ENCODE results near the gene EXOSC5.
"Not testable (repeated sequence)": the region's sequence is repeated elsewhere in the genome, so short reads cannot be mapped to it uniquely, and the experiment has no call there.

The EXOSC5 gene

GRCh38 chr19:41366089-41366488, 31.1 kb downstream of the EXOSC5 start:
- DNase-seq (ENCODE audit: low read depth), result no peak

DNA sequence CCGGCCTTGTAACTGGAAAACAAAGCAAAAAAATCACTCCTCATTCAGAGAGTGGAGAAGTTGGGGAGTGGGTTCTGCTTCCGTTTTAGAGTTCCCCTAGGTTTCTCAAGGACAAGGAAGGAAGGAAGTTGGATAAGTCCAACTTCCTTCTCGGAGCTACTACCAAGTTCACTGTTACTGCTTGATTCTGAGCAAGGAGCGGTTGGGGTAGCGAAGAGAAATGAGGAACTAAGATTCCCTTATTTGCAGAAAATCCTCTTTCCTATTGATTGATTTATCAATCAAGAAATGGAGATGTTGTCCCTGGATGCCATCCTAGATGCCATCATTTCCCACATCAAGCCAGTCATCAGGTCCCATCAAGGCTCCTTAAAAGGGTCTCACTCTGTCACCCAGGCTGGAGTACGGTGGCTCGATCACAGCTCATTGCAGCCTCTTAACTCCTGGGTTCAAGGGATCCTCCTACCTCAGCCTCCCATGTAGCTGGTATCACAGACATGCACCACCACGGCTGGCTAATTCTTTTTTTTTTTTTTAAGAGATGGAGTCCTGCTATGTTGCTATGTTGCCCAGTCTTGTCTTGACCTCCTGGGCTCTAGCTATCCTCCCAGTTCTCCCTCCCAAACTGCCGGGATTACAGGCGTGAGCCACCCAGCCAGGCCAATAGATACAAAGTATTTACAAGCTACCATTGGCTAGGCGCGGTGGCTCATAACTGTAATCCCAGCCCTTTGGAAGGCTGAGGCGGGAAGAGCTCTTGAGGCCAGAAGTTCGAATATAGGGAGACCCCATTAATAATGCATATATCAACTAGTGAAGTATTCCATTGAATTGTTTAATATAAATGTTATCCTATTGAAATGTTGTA, 32.4 kb downstream of the EXOSC5 start:
- no peak for DNase-seq (ENCODE audit: low read depth)

- peak; percentile 96 for DNase-seq (ENCODE audit: low read depth)
Observed at GRCh38 chr19:41363753-41364523, 33.2 kb downstream of the EXOSC5 start, which contains the start of gene B9D2. Gene B9D2, minus strand, starts transcription at chr19:41364149. Its CDS starts 630 bp downstream, at chr19:41363519.

GRCh38 chr19:41363371-41363752, 33.8 kb downstream of the EXOSC5 start:
- DNase-seq (ENCODE audit: low read depth), result no peak

DNA sequence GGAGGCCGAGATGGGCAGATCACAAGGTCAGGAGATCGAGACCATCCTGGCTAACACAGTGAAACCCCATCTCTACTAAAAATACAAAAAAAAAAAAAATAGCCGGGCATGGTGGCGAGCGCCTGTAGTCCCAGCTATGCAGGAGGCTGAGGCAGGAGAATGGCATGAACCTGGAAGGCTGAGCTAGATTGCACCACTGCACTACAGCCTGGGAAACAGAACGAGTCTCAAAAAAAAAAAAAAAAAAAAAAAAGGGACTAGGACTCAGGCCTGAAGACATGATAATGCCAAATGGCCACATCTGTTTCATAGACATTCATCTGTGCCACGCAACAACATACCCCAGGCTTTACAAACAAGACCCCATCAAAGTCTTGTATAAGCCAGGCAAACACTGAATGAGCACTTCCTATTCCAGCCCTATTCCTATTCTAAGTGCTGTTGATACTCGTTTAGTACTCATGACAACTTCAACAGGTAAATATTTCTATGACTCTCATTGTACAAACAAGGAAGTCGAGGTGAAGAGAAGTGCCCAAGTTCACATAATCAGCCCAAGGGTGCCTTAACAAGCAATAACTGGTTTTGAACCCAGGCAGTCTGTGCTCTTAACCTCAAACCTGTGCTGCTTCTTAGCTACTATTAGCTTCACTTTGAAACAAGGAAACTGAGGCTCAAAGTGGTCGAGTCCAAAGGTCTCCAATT, 34.9 kb downstream of the EXOSC5 start:
- no peak for DNase-seq (ENCODE audit: low read depth)

DNA sequence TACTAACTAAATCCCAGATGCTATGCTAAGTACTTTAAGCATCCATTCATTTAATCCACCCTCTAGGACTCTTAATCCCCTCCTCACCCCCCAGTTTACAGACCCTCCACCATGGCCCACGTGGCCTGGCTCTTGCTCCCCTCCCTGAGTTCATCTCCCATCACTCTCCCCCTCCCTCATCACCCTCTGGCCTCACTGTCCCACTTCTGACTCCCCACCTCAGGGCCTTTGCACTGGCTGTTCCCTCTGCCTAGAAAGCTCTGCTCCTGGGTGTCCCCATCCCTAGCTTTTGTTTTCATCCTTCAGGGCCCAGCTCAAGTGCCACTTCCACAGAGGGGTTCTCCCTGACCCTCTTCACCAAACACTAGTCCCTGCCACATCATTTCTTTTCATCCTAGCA, 37.4 kb downstream of the EXOSC5 start:
- no peak for DNase-seq (ENCODE audit: low read depth)

- DNase-seq (ENCODE audit: low read depth), result no peak
Observed at GRCh38 chr19:41357746-41358145, 39.4 kb downstream of the EXOSC5 start.

- no peak for DNase-seq (ENCODE audit: low read depth)
Observed at GRCh38 chr19:41356984-41357739, 40.0 kb downstream of the EXOSC5 start.

DNA sequence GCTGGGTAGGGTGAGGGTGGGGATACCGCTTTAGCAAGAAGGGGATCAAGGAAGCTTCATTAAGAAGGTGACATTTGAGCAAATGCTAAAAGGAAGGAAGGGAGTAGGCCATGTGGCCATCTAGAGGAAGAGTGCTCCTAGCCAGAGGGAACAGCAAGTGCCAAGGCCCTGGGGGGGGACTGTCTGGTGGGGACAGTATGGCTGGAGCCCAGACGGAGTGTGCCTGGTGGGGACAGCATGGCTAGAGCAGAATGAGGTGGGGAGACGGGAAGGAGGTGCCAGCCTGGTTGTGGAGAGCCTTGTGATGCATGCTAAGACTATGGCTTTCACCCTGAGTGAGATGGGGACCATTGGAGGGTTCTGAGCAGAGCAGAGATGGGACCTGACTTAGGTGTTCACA, 41.4 kb downstream of the EXOSC5 start:
- no peak for DNase-seq (ENCODE audit: low read depth)

- DNase-seq (ENCODE audit: low read depth), result no peak
Observed at GRCh38 chr19:41355035-41355434, 42.1 kb downstream of the EXOSC5 start.

DNA sequence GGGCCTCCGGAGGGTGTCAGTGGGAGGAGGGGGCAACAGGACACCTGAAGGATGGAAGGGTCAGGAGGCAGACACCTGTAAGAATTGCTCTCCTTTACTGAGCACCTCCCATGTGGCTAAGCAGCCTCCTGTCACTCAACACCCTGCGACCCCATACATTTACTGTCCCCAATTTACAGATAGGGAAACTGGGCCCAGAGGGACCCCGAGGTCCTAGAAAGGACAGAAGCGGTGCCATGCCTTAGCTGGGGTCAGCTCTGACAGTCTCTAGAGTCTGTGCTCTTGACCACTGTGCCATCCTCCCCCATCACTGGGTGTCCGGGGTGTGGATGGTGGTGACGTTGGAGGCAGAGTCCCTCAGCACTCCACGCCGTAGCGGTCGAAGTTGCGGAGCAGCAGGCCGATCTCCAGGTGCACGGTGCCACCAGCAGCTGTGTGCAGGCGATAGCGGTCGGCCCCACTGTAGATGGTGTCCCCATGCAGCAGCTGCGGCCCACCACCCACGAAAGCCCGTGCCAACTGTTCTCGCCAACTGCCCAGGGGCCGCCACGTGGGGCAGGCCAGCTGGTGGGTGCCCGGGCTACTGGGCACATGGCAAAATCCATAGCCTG, 42.7 kb downstream of the EXOSC5 start:
- no peak for DNase-seq (ENCODE audit: low read depth)

- DNase-seq (ENCODE audit: low read depth), result peak; percentile 87
Observed at GRCh38 chr19:41353466-41354342, 43.5 kb downstream of the EXOSC5 start, which contains the start of gene TGFB1. Gene TGFB1, minus strand, starts transcription at chr19:41353922. Its CDS starts 878 bp downstream, at chr19:41353044.

DNA sequence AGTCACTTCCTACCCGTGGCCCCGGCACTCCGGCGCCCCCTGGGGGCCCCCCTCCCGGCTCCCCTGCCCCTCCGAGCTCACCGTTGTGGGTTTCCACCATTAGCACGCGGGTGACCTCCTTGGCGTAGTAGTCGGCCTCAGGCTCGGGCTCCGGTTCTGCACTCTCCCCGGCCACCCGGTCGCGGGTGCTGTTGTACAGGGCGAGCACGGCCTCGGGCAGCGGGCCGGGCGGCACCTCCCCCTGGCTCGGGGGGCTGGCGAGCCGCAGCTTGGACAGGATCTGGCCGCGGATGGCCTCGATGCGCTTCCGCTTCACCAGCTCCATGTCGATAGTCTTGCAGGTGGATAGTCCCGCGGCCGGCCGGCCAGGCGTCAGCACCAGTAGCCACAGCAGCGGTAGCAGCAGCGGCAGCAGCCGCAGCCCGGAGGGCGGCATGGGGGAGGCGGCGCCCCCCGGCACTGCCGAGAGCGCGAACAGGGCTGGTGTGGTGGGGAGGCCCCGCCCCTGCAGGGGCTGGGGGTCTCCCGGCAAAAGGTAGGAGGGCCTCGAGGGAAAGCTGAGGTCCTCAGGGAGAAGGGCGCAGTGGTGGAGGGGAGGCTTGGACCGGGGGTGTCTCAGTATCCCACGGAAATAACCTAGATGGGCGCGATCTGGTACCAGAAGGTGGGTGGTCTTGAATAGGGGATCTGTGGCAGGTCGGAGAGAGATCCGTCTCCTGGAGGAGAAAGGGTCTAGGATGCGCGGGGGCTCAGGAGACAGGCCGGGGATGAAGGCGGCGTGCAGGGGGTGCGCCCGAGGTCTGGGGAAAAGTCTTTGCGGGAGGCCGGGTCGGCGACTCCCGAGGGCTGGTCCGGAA, 44.3 kb downstream of the EXOSC5 start:
- peak; percentile 77 for DNase-seq (ENCODE audit: low read depth)

DNA sequence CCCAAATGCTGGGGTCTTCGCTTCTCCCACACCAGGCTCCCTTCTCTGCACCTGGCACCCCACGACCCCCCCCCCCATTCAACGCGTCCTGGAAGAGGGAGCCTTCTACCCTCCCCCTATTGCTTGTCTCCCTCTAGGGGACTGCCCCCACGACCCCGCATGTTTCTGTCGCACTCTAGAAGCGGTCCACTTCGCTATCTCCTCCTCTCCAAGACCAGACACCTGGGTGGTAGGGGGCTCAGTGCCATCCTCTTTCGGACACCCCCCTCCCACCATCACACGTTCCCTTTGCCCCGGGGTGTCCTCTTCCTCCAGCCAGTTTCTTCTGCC, 44.9 kb downstream of the EXOSC5 start:
- DNase-seq (ENCODE audit: low read depth), result no peak

DNA sequence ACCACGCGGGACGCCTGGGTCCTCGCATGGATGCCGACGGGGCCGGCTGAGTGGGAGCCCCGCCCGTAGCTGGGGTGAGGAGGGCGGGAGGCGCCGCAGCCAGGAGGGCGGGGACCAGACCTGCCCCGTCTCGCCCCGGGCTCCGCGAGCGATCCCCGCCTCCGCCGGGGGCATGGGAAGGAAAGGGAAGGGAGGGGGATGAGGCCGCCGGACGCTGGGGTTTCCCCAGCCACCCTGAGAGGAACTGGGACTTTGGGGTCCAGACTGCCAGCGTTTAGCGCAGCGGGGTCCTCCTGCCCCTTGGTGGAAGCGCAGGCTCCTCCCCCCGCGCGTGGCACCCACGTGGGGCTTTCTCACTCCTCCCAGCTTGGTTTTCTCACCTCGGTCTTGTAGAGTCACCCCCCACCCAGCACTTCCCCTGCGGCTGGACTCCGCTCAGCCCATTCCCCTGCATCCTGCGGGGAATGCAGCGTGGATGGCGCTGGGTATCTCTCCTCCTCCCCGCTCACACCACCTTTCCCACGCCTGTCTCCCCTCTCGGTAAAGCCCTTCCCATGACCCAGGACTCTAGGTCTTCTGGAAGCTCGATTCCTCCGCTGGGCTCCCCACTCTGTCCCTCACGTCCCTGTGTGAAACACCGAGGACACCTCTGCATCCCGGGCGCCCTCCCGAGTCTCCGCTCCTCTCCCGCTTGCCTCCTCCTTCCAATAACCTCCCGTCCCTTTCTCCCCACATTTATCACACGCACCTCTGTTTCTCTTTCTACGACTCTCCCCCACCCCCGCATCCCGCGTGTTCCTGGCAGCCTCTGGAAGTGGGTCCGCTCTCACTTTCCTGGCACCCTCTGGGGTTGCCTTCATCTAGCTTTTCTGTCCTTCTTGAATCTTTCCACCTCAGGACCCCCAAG, 45.6 kb downstream of the EXOSC5 start:
- peak; percentile 77 for DNase-seq (ENCODE audit: low read depth)

- no peak for DNase-seq (ENCODE audit: low read depth)
Observed at GRCh38 chr19:41350735-41351338, 46.3 kb downstream of the EXOSC5 start.

- not testable (repeated sequence) for DNase-seq (ENCODE audit: low read depth)
Observed at GRCh38 chr19:41346916-41347315, 50.2 kb downstream of the EXOSC5 start.

DNA sequence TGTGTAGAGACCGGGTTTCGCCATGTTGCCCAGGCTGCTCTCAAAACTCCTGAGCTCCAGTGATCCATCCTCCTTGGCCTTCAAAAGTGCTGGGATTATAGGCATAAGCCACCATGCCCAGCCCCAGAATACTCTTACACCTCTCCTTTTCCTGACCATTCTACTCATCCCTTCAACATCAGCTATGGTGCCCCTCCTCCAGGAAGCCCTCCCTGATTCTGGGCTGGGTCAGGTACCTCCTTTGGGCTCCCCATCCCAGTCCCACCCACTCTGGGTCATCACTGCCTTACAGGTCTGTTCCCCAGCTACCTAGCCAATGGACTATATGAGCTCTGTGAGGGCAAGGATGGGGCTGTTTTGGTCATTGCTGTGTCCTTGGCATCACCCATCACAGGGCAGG, 53.0 kb downstream of the EXOSC5 start:
- no peak for DNase-seq (ENCODE audit: low read depth)
